Upper lobe of right lung (tissue), 1 donor: ENCODE measurements around the gene MYO18B. TPM values are rescaled to one million over a fixed set of nuclear protein-coding genes. Genes with fewer than 3 reads are reported as not detected.

Experiments
- ATAC-seq: fragments of 200-7000 bp; cut with Tn5 transposase; one replicate; pipeline ENCODE4 v1.9.1; 2020; ENCODE audit warnings: mild to moderate bottlenecking, moderate library complexity
- DNase-seq: peaks from one replicate; pipeline ENCODE4 v3.0.0-alpha.2; 2020
- H3K27ac ChIP-seq: fragments of 200-600 bp; one replicate; pipeline ENCODE4 v1.8.0; 2022
- H3K27me3 ChIP-seq: fragments of 200-600 bp; one replicate; pipeline ENCODE4 v1.8.0; 2022; ENCODE audit warnings: mild to moderate bottlenecking
- H3K36me3 ChIP-seq: fragments of 200-600 bp; one replicate; pipeline ENCODE4 v1.8.0; 2022
- H3K4me1 ChIP-seq: fragments of 200-600 bp; one replicate; pipeline ENCODE4 v1.8.0; 2022
- H3K4me3 ChIP-seq: fragments of 200-600 bp; one replicate; pipeline ENCODE4 v1.8.0; 2022; ENCODE audit warnings: mild to moderate bottlenecking
- H3K9me3 ChIP-seq: fragments of 200-600 bp; one replicate; pipeline ENCODE4 v1.8.0; 2022
- intact Hi-C: fragments of 100-400 bp; cut with DNase I; formaldehyde crosslinking; loops from one replicate; pipeline ENCODE4 v1.11.0; 2022
- total RNA-seq: library from RNA; stranded (reverse); fragmentation: NEBNext Ultra II Directional; extraction: Animal tissue kit (Norgen Biotek cat#: 25700); gene quantifications from one replicate; pipeline ENCODE4 v1.2.1, GENCODE V29; 2021
- TF ChIP-seq, protein P1 (sequence below): fragments of 200-600 bp; IDR thresholded peaks from one replicate; pipeline ENCODE4 v1.8.0; 2022; ENCODE audit warnings: antibody characterized with exemption
- donor health status: DM: no; HTN: yes; CAD: no; lungs with severe emphysema.

The MYO18B gene
- total RNA-seq, 1 donor from 2014 or later: 0.14 TPM

GRCh38 chr22:25696763-25697162 lies 45.2 kb upstream of the MYO18B start:
- intact Hi-C loops: no loop called here
- Histone ChIP-seq H3K4me3 (no peak overlapping the region), H3K36me3 (peaks cover 4% of the 10 kb centered on the region), H3K9me3 (no peaks in the 10 kb centered on the region), H3K27me3 (no peaks in the 10 kb centered on the region), H3K4me1 (no peaks in the 10 kb centered on the region), H3K27ac (no peak overlapping the region)
- no peak for ATAC-seq
- DNase-seq: no peak
- TF ChIP-seq, protein P1, sequence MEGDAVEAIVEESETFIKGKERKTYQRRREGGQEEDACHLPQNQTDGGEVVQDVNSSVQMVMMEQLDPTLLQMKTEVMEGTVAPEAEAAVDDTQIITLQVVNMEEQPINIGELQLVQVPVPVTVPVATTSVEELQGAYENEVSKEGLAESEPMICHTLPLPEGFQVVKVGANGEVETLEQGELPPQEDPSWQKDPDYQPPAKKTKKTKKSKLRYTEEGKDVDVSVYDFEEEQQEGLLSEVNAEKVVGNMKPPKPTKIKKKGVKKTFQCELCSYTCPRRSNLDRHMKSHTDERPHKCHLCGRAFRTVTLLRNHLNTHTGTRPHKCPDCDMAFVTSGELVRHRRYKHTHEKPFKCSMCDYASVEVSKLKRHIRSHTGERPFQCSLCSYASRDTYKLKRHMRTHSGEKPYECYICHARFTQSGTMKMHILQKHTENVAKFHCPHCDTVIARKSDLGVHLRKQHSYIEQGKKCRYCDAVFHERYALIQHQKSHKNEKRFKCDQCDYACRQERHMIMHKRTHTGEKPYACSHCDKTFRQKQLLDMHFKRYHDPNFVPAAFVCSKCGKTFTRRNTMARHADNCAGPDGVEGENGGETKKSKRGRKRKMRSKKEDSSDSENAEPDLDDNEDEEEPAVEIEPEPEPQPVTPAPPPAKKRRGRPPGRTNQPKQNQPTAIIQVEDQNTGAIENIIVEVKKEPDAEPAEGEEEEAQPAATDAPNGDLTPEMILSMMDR: no peak

GRCh38 chr22:25697181-25697664 lies 44.8 kb upstream of the MYO18B start:
- intact Hi-C loops: no loop called here
- no peaks in the 10 kb centered on the region for H3K4me1 ChIP-seq
- no peaks in the 10 kb centered on the region for H3K36me3 ChIP-seq
- H3K27me3 ChIP-seq: no peaks in the 10 kb centered on the region
- no peaks in the 10 kb centered on the region for H3K9me3 ChIP-seq
- TF ChIP-seq, protein P1: no peak
- no peak overlapping the region for H3K27ac ChIP-seq
- no peak overlapping the region for H3K4me3 ChIP-seq
- no peak for ATAC-seq
- no peak for DNase-seq

DNA sequence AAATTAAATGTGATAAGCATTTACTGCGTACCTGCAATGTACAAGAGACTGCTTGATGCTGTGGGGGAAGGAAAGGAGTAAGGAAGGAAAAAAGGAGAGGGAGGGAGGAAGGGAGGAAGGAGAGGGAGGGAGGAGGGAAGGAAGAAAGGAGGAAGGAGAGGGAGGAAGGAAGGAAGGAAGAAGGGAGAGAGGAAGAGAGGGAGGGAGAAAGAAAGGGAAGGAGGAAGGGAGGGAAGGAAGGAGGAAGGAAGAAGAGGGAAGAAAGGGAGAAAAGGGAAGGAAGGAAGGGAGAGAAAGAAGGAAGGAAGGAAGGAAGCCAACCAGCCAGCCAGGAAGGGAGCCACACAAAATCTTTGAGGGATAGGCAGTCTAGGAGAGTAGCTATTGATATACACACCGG lies 44.0 kb upstream of the MYO18B start:
- Histone ChIP-seq H3K4me1 (no peaks in the 10 kb centered on the region), H3K27ac (no peak overlapping the region), H3K4me3 (no peak overlapping the region), H3K27me3 (no peaks in the 10 kb centered on the region), H3K36me3 (no peaks in the 10 kb centered on the region), H3K9me3 (no peaks in the 10 kb centered on the region)
- intact Hi-C loops: no loop called here
- no peak for ATAC-seq
- DNase-seq: no peak
- TF ChIP-seq, protein P1: no peak

GRCh38 chr22:25698461-25698860 lies 43.5 kb upstream of the MYO18B start:
- H3K4me3 ChIP-seq: no peak overlapping the region
- H3K9me3 ChIP-seq: no peaks in the 10 kb centered on the region
- intact Hi-C loops: no loop called here
- no peak for ATAC-seq
- TF ChIP-seq, protein P1: no peak
- no peak overlapping the region for H3K27ac ChIP-seq
- H3K27me3 ChIP-seq: no peaks in the 10 kb centered on the region
- no peak for DNase-seq
- H3K36me3 ChIP-seq: no peaks in the 10 kb centered on the region
- H3K4me1 ChIP-seq: no peaks in the 10 kb centered on the region

DNA sequence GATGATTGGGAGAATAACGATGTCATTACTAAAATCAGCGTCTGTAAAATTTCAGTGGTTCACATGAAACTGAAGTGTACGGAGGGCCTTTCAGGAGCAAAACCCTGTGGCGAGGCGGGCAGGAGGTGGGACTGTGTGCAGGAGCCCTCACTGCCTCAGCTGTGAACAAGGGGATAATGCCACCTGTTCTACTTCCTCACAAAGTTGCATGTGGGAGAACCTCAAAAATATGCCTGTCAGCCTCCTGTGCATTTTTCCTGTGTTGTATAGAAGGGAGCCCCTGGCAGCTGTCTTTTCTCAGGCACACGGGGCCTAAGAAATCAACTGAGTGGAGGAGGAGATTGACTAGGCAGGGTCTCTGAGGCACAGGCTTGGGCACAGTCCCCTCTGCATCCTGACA lies 43.0 kb upstream of the MYO18B start:
- TF ChIP-seq, protein P1: no peak
- H3K36me3 ChIP-seq: peaks cover 4% of the 10 kb centered on the region
- H3K9me3 ChIP-seq: no peaks in the 10 kb centered on the region
- no peaks in the 10 kb centered on the region for H3K27me3 ChIP-seq
- H3K4me3 ChIP-seq: no peak overlapping the region
- ATAC-seq (no peak), DNase-seq (no peak)
- intact Hi-C loops: no loop called here
- H3K4me1 ChIP-seq: no peaks in the 10 kb centered on the region
- H3K27ac ChIP-seq: no peak overlapping the region
